ENCODE measurements around the gene FIP1L1.
A peak's percentile ranks its signal among the peaks of the same experiment; 100 is the strongest.
"Not testable (repeated sequence)": the region's sequence is repeated elsewhere in the genome, so short reads cannot be mapped to it uniquely, and the experiment has no call there.

FIP1L1 gene

GRCh38 chr4:53377319-53378170, at the start of gene FIP1L1:
Gene FIP1L1 (plus strand): TSS chr4:53377641. CDS start chr4:53377839, 198 bp downstream.
- Histone ChIP-seq H3K4me3 (ENCODE audit: low read length) (peak within 1 kb of the TSS; percentile 92), H3K36me3 (ENCODE audit: insufficient read depth, low read length) (peaks cover 5% of the 10 kb centered on the region), H2AFZ (ENCODE audit: low read depth, low read length) (peak within 1 kb of the TSS; percentile 94)

GRCh38 chr4:53334916-53335315, 42.5 kb upstream of the FIP1L1 start:
- H2AFZ ChIP-seq (ENCODE audit: low read depth, low read length); H3K27me3 ChIP-seq (ENCODE audit: insufficient read depth, low read length); H3K36me3 ChIP-seq (ENCODE audit: insufficient read depth, low read length); H3K4me1 ChIP-seq (ENCODE audit: insufficient read depth, low read length); H3K4me3 ChIP-seq (ENCODE audit: low read length); H3K9me3 ChIP-seq (ENCODE audit: low read length): not testable (repeated sequence)

More at GRCh38 chr4:53377319-53378170, at the start of gene FIP1L1:
- Histone ChIP-seq H3K9me3 (ENCODE audit: low read length) (no peaks in the 10 kb centered on the region), H3K27me3 (ENCODE audit: insufficient read depth, low read length) (peaks cover 6% of the 10 kb centered on the region), H3K4me1 (ENCODE audit: insufficient read depth, low read length) (peaks cover 11% of the 10 kb centered on the region)

DNA sequence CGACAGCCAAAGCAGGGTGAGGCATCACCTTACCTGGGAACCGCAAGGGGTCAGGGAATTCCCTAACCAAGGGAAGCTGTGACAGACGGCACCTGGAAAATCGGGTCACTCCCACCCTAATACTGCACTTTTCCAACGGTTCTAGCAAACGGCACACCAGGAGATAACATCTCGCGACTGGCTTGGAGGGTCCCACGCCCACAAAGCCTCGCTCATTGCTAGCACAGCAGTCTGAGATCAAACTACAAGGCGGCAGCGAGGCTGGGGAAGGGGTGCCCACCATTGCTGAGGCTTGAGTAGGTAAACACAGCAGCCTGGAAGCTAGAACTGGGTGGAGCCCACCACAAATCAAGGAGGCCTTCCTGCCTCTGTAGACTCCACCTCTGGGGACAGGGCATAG, 37.3 kb upstream of the FIP1L1 start:
- H3K4me1 ChIP-seq (ENCODE audit: insufficient read depth, low read length); H3K27me3 ChIP-seq (ENCODE audit: insufficient read depth, low read length); H3K4me3 ChIP-seq (ENCODE audit: low read length); H3K9me3 ChIP-seq (ENCODE audit: low read length); H3K36me3 ChIP-seq (ENCODE audit: insufficient read depth, low read length); H2AFZ ChIP-seq (ENCODE audit: low read depth, low read length): not testable (repeated sequence)

- not testable (repeated sequence) for H3K27me3 ChIP-seq (ENCODE audit: insufficient read depth, low read length); H3K36me3 ChIP-seq (ENCODE audit: insufficient read depth, low read length)
Measured at GRCh38 chr4:53346392-53346791, 31.0 kb upstream of the FIP1L1 start.

GRCh38 chr4:53346920-53347852, 30.3 kb upstream of the FIP1L1 start:
- Histone ChIP-seq H3K9me3 (ENCODE audit: low read length) (no peaks in the 10 kb centered on the region), H3K4me3 (ENCODE audit: low read length) (no peak overlapping the region), H3K4me1 (ENCODE audit: insufficient read depth, low read length) (no peaks in the 10 kb centered on the region), H3K27me3 (ENCODE audit: insufficient read depth, low read length) (no peaks in the 10 kb centered on the region), H2AFZ (ENCODE audit: low read depth, low read length) (no peak overlapping the region), H3K36me3 (ENCODE audit: insufficient read depth, low read length) (no peaks in the 10 kb centered on the region)

More at GRCh38 chr4:53346392-53346791, 31.0 kb upstream of the FIP1L1 start:
- H3K4me1 ChIP-seq (ENCODE audit: insufficient read depth, low read length); H3K4me3 ChIP-seq (ENCODE audit: low read length); H3K9me3 ChIP-seq (ENCODE audit: low read length); H2AFZ ChIP-seq (ENCODE audit: low read depth, low read length): not testable (repeated sequence)

DNA sequence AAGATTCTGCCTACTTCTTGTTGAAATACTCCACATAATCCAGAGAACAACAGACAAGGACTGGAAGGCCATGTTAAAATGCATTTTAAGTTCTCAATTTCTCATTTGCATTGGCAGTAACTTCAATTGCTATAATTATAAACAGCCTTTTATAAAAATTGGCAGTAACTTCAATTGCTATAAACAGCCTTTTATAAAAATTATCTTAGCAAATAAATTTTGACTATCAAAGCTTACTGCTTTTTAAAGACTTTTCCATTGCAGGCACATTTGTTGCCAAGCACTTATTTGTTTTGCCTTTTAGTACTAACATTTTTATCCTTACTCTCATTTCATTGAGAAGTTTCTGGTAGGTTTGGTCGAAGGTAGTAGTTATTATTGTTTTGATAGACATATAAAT, 29.4 kb upstream of the FIP1L1 start:
- no peaks in the 10 kb centered on the region for H3K4me1 ChIP-seq (ENCODE audit: insufficient read depth, low read length)
- no peak overlapping the region for H3K4me3 ChIP-seq (ENCODE audit: low read length)
- no peaks in the 10 kb centered on the region for H3K9me3 ChIP-seq (ENCODE audit: low read length)
- H3K36me3 ChIP-seq (ENCODE audit: insufficient read depth, low read length) = no peaks in the 10 kb centered on the region
- H3K27me3 ChIP-seq (ENCODE audit: insufficient read depth, low read length) = no peaks in the 10 kb centered on the region
- no peak overlapping the region for H2AFZ ChIP-seq (ENCODE audit: low read depth, low read length)

DNA sequence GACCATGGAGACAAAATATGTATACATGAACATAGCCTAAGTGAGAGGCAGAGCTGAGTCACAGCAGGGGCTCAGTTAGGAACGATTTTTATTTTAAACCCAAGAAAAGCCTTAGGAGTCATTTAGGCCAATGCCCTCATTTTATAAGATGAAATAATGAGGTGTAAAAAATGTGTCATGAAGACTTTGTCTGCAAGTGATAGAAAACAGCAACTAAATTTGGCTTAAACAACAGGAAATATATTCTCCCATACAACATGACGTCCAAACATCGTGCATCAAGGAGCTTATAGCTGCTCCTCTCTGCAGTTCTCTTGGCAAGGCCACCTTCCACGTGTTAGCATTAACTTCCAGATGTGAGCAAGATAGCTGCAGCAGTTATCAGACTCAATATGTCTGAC, 28.4 kb upstream of the FIP1L1 start:
- H3K36me3 ChIP-seq (ENCODE audit: insufficient read depth, low read length) = no peaks in the 10 kb centered on the region
- H3K9me3 ChIP-seq (ENCODE audit: low read length) = peaks cover 3% of the 10 kb centered on the region
- no peaks in the 10 kb centered on the region for H3K4me1 ChIP-seq (ENCODE audit: insufficient read depth, low read length)
- H3K4me3 ChIP-seq (ENCODE audit: low read length) = no peak overlapping the region
- H2AFZ ChIP-seq (ENCODE audit: low read depth, low read length) = no peak overlapping the region
- H3K27me3 ChIP-seq (ENCODE audit: insufficient read depth, low read length) = no peaks in the 10 kb centered on the region

GRCh38 chr4:53354012-53354722, 23.3 kb upstream of the FIP1L1 start:
- Histone ChIP-seq H3K27me3 (ENCODE audit: insufficient read depth, low read length) (no peaks in the 10 kb centered on the region), H3K4me3 (ENCODE audit: low read length) (no peak overlapping the region), H3K4me1 (ENCODE audit: insufficient read depth, low read length) (no peaks in the 10 kb centered on the region), H2AFZ (ENCODE audit: low read depth, low read length) (no peak overlapping the region), H3K36me3 (ENCODE audit: insufficient read depth, low read length) (no peaks in the 10 kb centered on the region), H3K9me3 (ENCODE audit: low read length) (peaks cover 5% of the 10 kb centered on the region)

DNA sequence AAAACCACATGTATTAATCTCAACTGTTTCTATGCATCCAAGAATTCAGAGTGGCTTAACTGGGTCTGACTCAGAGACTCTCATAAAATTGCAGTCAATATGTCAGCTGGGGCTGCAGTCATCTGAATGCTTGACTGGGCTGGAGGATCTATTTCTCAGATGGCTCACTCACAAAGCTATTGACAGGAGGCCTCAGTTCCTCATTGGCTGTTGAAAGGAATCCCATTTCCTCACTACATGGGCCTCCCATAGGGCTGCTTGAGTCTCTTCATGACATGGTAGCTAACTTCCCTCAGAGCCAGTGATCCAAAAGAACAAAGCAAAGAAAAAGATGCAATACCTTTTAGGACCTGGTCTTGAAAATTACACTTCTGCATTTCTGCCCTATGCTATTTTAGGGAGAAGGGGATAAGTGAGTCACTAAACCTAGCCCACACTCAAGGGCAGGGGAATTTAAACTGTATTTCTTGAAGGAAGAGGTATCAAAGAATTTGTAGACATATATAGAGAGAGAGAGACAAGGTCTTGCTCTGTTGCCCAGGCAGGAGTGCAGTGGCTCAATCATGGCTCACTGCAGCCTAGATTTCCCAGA, 21.4 kb upstream of the FIP1L1 start:
- H2AFZ ChIP-seq (ENCODE audit: low read depth, low read length) = no peak overlapping the region
- peaks cover 5% of the 10 kb centered on the region for H3K9me3 ChIP-seq (ENCODE audit: low read length)
- H3K4me3 ChIP-seq (ENCODE audit: low read length) = no peak overlapping the region
- no peaks in the 10 kb centered on the region for H3K36me3 ChIP-seq (ENCODE audit: insufficient read depth, low read length)
- no peaks in the 10 kb centered on the region for H3K4me1 ChIP-seq (ENCODE audit: insufficient read depth, low read length)
- H3K27me3 ChIP-seq (ENCODE audit: insufficient read depth, low read length) = no peaks in the 10 kb centered on the region

DNA sequence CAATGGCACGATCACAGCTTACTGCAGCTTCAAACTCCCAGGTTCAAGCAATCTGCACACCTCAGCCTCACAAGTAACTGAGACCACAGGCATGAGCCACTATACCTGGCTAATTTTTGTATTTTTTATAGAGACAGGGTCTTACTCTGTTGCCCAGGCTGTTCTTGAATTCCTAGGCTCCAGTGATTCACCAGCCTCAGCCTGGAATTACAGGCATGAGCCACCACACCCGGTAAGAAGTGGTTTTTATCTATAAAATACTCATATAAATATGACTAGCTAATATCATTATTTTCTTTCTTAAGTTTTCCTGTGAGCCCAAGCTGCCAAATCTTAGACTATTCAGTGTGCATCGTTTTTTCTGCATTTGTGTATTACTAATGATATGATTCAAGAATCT, 16.0 kb upstream of the FIP1L1 start:
- peaks cover 8% of the 10 kb centered on the region for H3K4me1 ChIP-seq (ENCODE audit: insufficient read depth, low read length)
- H3K4me3 ChIP-seq (ENCODE audit: low read length) = no peak overlapping the region
- H3K36me3 ChIP-seq (ENCODE audit: insufficient read depth, low read length) = no peaks in the 10 kb centered on the region
- no peaks in the 10 kb centered on the region for H3K9me3 ChIP-seq (ENCODE audit: low read length)
- H2AFZ ChIP-seq (ENCODE audit: low read depth, low read length) = no peak overlapping the region
- H3K27me3 ChIP-seq (ENCODE audit: insufficient read depth, low read length) = no peaks in the 10 kb centered on the region

DNA sequence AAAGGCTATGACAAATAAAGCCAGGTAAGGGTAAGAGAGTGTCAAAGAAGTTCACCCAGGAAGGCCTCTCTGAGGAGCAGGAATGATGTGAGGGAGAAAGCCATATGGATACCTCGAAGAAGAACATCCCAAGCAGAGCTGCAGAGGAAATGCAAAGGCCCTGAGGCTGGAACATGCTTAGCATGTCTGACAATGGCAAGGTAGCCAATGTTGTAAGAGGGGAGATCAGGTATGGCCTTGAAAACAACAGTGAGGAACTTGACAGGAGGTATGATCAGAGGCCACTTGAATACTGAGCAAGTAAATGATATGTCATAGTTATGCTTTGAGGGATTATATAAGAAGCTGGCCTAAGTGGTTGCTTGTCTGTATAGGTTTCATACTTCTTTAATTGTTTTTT, 15.3 kb upstream of the FIP1L1 start:
- no peaks in the 10 kb centered on the region for H3K27me3 ChIP-seq (ENCODE audit: insufficient read depth, low read length)
- no peak overlapping the region for H2AFZ ChIP-seq (ENCODE audit: low read depth, low read length)
- H3K4me1 ChIP-seq (ENCODE audit: insufficient read depth, low read length) = peaks cover 8% of the 10 kb centered on the region
- H3K4me3 ChIP-seq (ENCODE audit: low read length) = no peak overlapping the region
- no peaks in the 10 kb centered on the region for H3K36me3 ChIP-seq (ENCODE audit: insufficient read depth, low read length)
- H3K9me3 ChIP-seq (ENCODE audit: low read length) = no peaks in the 10 kb centered on the region

GRCh38 chr4:53364624-53365023, 12.8 kb upstream of the FIP1L1 start:
- Histone ChIP-seq H2AFZ (ENCODE audit: low read depth, low read length) (peak overlapping the region; percentile 94), H3K9me3 (ENCODE audit: low read length) (no peaks in the 10 kb centered on the region), H3K4me3 (ENCODE audit: low read length) (peak overlapping the region; percentile 80), H3K27me3 (ENCODE audit: insufficient read depth, low read length) (peaks cover 9% of the 10 kb centered on the region), H3K36me3 (ENCODE audit: insufficient read depth, low read length) (no peaks in the 10 kb centered on the region), H3K4me1 (ENCODE audit: insufficient read depth, low read length) (peaks cover 8% of the 10 kb centered on the region)
